Astrocyte of the cerebellum (primary cell): Measurements from ENCODE around the gene HNRNPLL.

Experiments used
- DNase-seq: peaks from one replicate; pipeline ENCODE4 v3.0.0-alpha.2; 2011; ENCODE audit warnings: low read depth
- H3K4me3 ChIP-seq: 2 replicates; pipeline ENCODE4 v1.5.1; 2011; ENCODE audit warnings: mild to moderate bottlenecking, low read depth, low read length, moderate library complexity
- in situ Hi-C: cut with HindIII; loops from 2 replicates; pipeline ENCODE4 v1.10.0; 2017; ENCODE audit warnings: low sequenced_read_pairs
- TF ChIP-seq, protein P1 (sequence below): IDR thresholded peaks from 2 replicates; pipeline ENCODE4 v1.5.1; 2012; ENCODE audit warnings: low read length, low read depth, moderate library complexity, mild to moderate bottlenecking; ENCODE audit errors: missing control alignments

Gene HNRNPLL

DNA sequence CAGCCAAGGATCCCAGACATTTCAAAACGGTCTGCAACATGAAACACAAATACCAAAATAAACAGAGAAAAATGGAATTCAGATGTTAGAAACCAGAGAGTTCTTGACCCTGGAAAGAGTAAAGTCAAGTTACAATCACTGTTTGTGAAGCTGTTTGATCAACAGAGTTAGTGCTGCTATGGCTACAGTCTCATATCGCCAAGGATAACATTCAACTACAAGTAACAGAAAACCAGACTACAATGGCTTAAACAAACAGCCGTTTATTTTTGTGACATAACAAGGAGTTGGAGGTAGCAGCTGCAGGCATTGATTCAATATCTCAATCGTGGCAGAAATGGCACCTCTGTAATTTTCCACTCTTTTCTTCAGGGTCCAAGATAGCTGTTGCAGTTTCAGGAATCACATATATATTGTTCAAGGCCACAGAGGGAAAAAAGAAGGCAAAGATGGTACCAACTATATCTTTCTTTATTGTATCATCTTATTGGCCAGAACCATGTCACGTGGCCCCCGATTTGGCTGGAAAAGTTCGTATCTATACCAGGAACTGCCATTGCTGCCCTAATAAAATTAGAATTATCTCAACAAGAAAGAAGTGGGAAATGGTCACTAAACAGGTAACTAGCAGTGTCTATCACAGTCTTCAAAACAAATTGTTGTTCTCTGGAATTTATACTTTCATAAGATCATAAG, 17.7 kb upstream of the HNRNPLL start:
- peak; percentile 43 for DNase-seq
- in situ Hi-C loops, result no loop called here
- no peak overlapping the region for H3K4me3 ChIP-seq
- TF ChIP-seq, protein P1, sequence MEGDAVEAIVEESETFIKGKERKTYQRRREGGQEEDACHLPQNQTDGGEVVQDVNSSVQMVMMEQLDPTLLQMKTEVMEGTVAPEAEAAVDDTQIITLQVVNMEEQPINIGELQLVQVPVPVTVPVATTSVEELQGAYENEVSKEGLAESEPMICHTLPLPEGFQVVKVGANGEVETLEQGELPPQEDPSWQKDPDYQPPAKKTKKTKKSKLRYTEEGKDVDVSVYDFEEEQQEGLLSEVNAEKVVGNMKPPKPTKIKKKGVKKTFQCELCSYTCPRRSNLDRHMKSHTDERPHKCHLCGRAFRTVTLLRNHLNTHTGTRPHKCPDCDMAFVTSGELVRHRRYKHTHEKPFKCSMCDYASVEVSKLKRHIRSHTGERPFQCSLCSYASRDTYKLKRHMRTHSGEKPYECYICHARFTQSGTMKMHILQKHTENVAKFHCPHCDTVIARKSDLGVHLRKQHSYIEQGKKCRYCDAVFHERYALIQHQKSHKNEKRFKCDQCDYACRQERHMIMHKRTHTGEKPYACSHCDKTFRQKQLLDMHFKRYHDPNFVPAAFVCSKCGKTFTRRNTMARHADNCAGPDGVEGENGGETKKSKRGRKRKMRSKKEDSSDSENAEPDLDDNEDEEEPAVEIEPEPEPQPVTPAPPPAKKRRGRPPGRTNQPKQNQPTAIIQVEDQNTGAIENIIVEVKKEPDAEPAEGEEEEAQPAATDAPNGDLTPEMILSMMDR, result no peak

DNA sequence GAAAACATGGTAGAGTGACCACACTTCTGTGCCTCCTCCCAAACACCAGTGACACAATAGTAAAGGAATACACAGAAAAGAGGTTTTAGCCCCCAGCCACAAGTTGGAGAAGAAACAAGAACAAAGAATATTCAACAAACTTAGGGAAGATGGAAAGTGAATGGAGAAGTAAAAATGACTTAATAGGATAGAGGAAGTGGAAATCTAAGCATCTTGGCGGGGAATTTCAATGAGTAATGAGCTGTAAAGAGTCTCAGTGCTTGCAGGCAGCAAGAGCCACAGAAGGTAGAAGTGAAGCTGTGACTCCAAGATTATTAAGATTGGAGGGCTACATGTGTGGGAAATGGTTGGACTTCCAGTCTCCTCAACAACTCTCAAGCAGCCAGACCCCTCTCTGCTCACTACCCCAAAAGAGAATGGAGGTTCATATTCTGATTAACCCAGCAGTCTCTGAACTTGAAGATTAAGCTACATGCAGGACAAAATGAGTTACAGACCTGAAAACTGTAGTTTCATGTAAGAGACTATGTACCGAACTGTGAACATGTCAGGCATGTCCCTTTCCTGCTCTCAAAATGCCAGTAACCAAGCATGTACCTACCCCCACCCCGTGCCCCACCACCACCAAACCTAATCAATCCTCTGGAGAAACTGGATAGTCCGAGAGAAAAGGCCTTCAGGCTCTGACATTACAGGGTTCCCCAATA, 16.9 kb upstream of the HNRNPLL start:
- DNase-seq, result no peak
- in situ Hi-C loops, result no loop called here
- TF ChIP-seq, protein P1, result no peak
- no peak overlapping the region for H3K4me3 ChIP-seq

DNA sequence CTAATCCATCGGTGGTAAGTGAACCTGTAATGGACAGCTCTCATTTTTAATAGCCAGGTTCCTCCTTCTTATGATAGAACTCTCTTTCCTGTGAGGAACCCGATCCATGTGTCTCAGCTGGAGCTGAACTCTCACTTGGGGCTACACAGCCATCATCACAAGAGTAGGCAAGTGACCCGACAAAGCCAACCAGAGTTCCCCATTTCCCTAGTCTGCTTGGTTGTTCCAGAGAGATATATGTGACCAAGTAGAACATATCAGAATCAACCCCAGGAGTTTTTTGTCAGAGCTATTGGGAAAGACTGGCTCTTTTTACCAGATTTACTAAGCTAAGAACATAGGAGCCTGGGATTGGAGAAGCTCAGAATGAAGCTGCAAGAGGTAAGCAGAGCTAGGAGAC, 14.6 kb upstream of the HNRNPLL start:
- no peak for DNase-seq
- TF ChIP-seq, protein P1, result no peak
- H3K4me3 ChIP-seq, result no peak overlapping the region
- in situ Hi-C loops, result no loop called here

DNA sequence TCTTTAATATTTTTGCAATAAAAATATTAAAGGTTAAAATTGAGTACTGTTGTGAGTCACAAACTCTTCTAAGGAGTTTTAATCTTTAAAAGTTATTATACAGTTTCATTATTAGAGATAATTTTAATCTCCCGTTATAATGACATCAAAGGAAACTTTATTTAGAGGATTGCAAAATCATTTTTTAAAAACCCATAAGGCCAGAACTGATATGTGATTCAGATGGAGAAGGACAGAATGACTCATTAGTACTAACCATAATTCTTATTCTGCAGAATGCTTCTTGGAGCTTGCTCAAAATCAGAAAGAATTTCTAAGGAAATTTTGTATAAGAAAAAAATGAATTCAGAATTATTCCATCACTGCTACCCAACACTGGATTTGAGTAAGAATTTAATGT, 12.5 kb upstream of the HNRNPLL start:
- in situ Hi-C loops, result no loop called here
- no peak for DNase-seq
- H3K4me3 ChIP-seq, result no peak overlapping the region
- TF ChIP-seq, protein P1, result no peak

DNA sequence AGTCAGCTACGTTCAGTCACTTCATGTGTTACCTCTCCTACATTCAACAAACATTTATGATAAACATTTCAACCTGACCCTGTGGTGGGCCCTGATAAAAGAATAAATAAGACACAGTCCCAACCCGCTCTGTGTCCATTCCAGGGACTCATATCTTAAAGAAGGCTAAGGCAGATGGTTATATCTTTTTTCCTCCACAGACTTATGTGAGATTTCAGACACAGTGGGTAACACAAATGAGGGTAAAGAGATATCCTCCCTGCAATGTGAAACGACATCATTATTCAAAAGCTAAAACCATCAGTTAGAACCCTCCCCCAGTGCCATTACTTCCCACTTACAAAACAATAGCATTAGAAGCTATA, 11.1 kb upstream of the HNRNPLL start:
- TF ChIP-seq, protein P1, result no peak
- in situ Hi-C loops, result no loop called here
- no peak for DNase-seq
- H3K4me3 ChIP-seq, result no peak overlapping the region

- no peak for DNase-seq
- in situ Hi-C loops, result no loop called here
- no peak overlapping the region for H3K4me3 ChIP-seq
- TF ChIP-seq, protein P1, result no peak
Observed at GRCh38 chr2:38613126-38613848, 10.6 kb upstream of the HNRNPLL start.
